ENCODE measurements around the gene NTNG2. TPM values are rescaled to one million over a fixed set of nuclear protein-coding genes. Genes with fewer than 3 reads are reported as not detected.

NTNG2 gene
- total and polyA plus RNA-seq, 2 donors (not counting 1 experiment from before 2014, with no cell fraction given) = 5.0 to 6.6 TPM

DNA sequence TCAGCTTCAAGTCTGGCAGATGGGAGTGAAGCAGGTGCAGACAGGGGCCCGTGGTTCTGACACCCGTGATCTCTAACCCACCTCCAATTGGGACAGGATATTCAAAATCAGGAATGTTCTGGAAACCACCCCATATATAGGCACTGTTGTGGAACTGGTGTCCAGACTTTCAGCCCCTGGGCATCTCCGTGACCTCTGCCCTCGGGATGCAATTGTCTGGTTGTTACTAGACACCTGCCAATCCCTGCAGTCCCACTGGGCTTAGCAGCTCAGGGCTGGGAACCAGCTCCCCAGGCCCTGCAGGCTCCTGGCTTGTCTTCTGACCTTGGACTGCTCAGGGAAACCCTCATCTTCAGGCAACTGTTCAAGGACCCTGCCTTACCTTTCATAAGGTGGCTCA is 38.8 kb downstream of the NTNG2 start:
- no peak overlapping the region for H3K4me3 ChIP-seq (ENCODE audit: control extremely low read depth in 1 of 5, extremely low read depth in 1 of 5, insufficient read depth in 1 of 5, low read depth in 2 of 5, low read length in 4 of 5)
- intact Hi-C loops (cut with micrococcal nuclease) = no loop called here
- Mint-ChIP-seq H3K27ac (no peak overlapping the region), H3K9me3 (ENCODE audit: insufficient read depth) (peaks cover 7% of the 10 kb centered on the region), H3K27me3 (peaks cover 27% of the 10 kb centered on the region), H3K4me3 (no peak overlapping the region), H3K4me1 (no peaks in the 10 kb centered on the region)
- H2AFZ ChIP-seq (ENCODE audit: insufficient read depth, low read depth, low read length, poor library complexity, severe bottlenecking) = no peak overlapping the region
- H4K20me1 ChIP-seq (ENCODE audit: control insufficient read depth, insufficient read depth, low read length, poor library complexity, severe bottlenecking) = no peaks in the 10 kb centered on the region
- ChIA-PET CTCF (no interaction called here), POLR2A (no interaction called here)
- no peaks in the 10 kb centered on the region for H3K4me1 ChIP-seq (ENCODE audit: control insufficient read depth in 2 of 2, insufficient read depth in 2 of 2, low read length in 2 of 2)
- DNase-seq (no peak), ATAC-seq (ENCODE audit: low read depth) (no peak)
- peaks cover 0 to 20% (median 0%) of the 10 kb centered on the region in 4 experiments for H3K27me3 ChIP-seq (replicated peaks in 1 of 4; ENCODE audit: control extremely low read depth in 1 of 4, control insufficient read depth in 3 of 4, insufficient read depth in 4 of 4, low read length in 3 of 4)
- 85% methylated on average over 2 of the region's 4 CpGs for WGBS (ENCODE audit: insufficient coverage)
- TF ChIP-seq EZH2 (IDR thresholded peaks at IDR 0.05; ENCODE audit: borderline replicate concordance, insufficient read depth, low read depth, low read length, poor library complexity, severe bottlenecking) = no peak
- TF ChIP-seq, protein P1, sequence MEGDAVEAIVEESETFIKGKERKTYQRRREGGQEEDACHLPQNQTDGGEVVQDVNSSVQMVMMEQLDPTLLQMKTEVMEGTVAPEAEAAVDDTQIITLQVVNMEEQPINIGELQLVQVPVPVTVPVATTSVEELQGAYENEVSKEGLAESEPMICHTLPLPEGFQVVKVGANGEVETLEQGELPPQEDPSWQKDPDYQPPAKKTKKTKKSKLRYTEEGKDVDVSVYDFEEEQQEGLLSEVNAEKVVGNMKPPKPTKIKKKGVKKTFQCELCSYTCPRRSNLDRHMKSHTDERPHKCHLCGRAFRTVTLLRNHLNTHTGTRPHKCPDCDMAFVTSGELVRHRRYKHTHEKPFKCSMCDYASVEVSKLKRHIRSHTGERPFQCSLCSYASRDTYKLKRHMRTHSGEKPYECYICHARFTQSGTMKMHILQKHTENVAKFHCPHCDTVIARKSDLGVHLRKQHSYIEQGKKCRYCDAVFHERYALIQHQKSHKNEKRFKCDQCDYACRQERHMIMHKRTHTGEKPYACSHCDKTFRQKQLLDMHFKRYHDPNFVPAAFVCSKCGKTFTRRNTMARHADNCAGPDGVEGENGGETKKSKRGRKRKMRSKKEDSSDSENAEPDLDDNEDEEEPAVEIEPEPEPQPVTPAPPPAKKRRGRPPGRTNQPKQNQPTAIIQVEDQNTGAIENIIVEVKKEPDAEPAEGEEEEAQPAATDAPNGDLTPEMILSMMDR (IDR thresholded peaks at IDR 0.05) = no peak
- H3K9ac ChIP-seq (ENCODE audit: low read length) = no peak overlapping the region
- H3K27ac ChIP-seq (ENCODE audit: low read length in 2 of 2) = no peak overlapping the region
- H3K36me3 ChIP-seq (replicated peaks in 1 of 2; ENCODE audit: control extremely low read depth in 1 of 2, control insufficient read depth in 1 of 2, extremely low read depth in 1 of 2, insufficient read depth in 2 of 2, low read length in 1 of 2) = no peaks in the 10 kb centered on the region
- no peak overlapping the region for H3K4me2 ChIP-seq (replicated peaks; ENCODE audit: low read depth, low read length, poor library complexity, severe bottlenecking)
- H3K9me3 ChIP-seq (ENCODE audit: control extremely low read depth in 1 of 3, control insufficient read depth in 2 of 3, insufficient read depth in 1 of 3, low read length in 2 of 3) = peaks cover 0 to 32% (median 0%) of the 10 kb centered on the region in 3 donors
- H3K79me2 ChIP-seq (ENCODE audit: control insufficient read depth, insufficient read depth, low read length) = no peaks in the 10 kb centered on the region

DNA sequence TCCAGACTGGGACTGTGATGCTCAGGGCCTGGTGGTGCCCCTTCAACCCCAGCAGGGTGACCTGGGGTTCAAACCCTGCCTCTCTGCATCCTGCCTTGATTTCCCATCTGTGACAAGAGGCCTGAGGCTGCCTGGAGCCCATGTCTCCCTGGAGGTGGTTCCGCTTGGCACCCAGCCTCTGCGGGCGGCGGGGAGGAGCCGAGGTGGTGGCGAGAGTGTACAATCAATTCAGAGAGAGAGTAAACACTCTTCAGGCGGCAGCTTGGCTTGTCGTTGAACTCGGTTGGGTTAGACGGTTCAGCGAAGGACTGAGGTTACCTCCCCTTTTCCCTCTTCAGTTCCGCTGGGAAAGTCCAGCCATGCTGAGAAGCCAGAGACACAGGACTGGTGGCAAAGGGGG is 39.3 kb downstream of the NTNG2 start:
- ATAC-seq (ENCODE audit: low read depth) = no peak

More for the DNA sequence above, 39.3 kb downstream of the NTNG2 start:
- WGBS (ENCODE audit: insufficient coverage) = 98% methylated on average over 11 of the region's 12 CpGs
- Histone ChIP-seq H3K27me3 (replicated peaks in 1 of 4; ENCODE audit: control extremely low read depth in 1 of 4, control insufficient read depth in 3 of 4, insufficient read depth in 4 of 4, low read length in 3 of 4) (peaks cover 0 to 20% (median 0%) of the 10 kb centered on the region in 4 experiments), H3K4me1 (ENCODE audit: control insufficient read depth in 2 of 2, insufficient read depth in 2 of 2, low read length in 2 of 2) (no peaks in the 10 kb centered on the region), H4K20me1 (ENCODE audit: control insufficient read depth, insufficient read depth, low read length, poor library complexity, severe bottlenecking) (no peaks in the 10 kb centered on the region), H3K36me3 (replicated peaks in 1 of 2; ENCODE audit: control extremely low read depth in 1 of 2, control insufficient read depth in 1 of 2, extremely low read depth in 1 of 2, insufficient read depth in 2 of 2, low read length in 1 of 2) (no peaks in the 10 kb centered on the region), H2AFZ (ENCODE audit: insufficient read depth, low read depth, low read length, poor library complexity, severe bottlenecking) (no peak overlapping the region), H3K9ac (ENCODE audit: low read length) (no peak overlapping the region), H3K9me3 (ENCODE audit: control extremely low read depth in 1 of 3, control insufficient read depth in 2 of 3, insufficient read depth in 1 of 3, low read length in 2 of 3) (peaks cover 0 to 32% (median 0%) of the 10 kb centered on the region in 3 donors), H3K4me2 (replicated peaks; ENCODE audit: low read depth, low read length, poor library complexity, severe bottlenecking) (no peak overlapping the region), H3K27ac (ENCODE audit: low read length in 2 of 2) (no peak overlapping the region), H3K79me2 (ENCODE audit: control insufficient read depth, insufficient read depth, low read length) (no peaks in the 10 kb centered on the region), H3K4me3 (ENCODE audit: control extremely low read depth in 1 of 5, extremely low read depth in 1 of 5, insufficient read depth in 1 of 5, low read depth in 2 of 5, low read length in 4 of 5) (no peak overlapping the region)
- ChIA-PET POLR2A (no interaction called here), CTCF (no interaction called here)
- no peak for DNase-seq
- intact Hi-C loops (cut with micrococcal nuclease) = no loop called here
- Mint-ChIP-seq H3K27ac (no peak overlapping the region), H3K4me1 (no peaks in the 10 kb centered on the region), H3K27me3 (peaks cover 30% of the 10 kb centered on the region), H3K9me3 (ENCODE audit: insufficient read depth) (peaks cover 7% of the 10 kb centered on the region), H3K4me3 (no peak overlapping the region)
- TF ChIP-seq, protein P1 (IDR thresholded peaks at IDR 0.05) = no peak
- TF ChIP-seq EZH2 (IDR thresholded peaks at IDR 0.05; ENCODE audit: borderline replicate concordance, insufficient read depth, low read depth, low read length, poor library complexity, severe bottlenecking) = no peak
